OCI-LY3 (cell line): Measurements from ENCODE around the gene MRPS2.

Experiments used
- H2AFZ ChIP-seq: fragments of 200-600, 300-600 bp; shearing (Covaris generic); 2 replicates; pipeline ENCODE4 v1.6.0; 2014; ENCODE audit warnings: antibody characterized with exemption, low read depth, low read length
- H3K27ac ChIP-seq: fragments of 200-600, 300-600 bp; sonication (generic); 2 replicates; pipeline ENCODE4 v1.5.1; 2014; ENCODE audit warnings: mild to moderate bottlenecking, low read length, moderate library complexity, mixed read lengths
- H3K27me3 ChIP-seq: fragments of 200-600, 300-600 bp; sonication (generic); 2 replicates; pipeline ENCODE4 v1.6.1; 2014; ENCODE audit warnings: low read depth, low read length, mixed read lengths
- H3K36me3 ChIP-seq: fragments of 200-600, 300-600 bp; sonication (generic); replicated peaks from 2 replicates; pipeline ENCODE3; 2014; ENCODE audit warnings: low read depth, low read length, mixed read lengths
- H3K4me1 ChIP-seq: fragments of 300-600, 200-600 bp; sonication (generic); 2 replicates; pipeline ENCODE4 v1.6.1; 2014; ENCODE audit warnings: low read length, mixed read lengths
- H3K4me2 ChIP-seq: fragments of 200-600, 300-600 bp; sonication (generic); 2 replicates; pipeline ENCODE4 v1.6.1; 2014; ENCODE audit warnings: low read length, mixed read lengths
- H3K4me3 ChIP-seq: fragments of 300-600, 200-600 bp; sonication (generic); 2 replicates; pipeline ENCODE4 v1.5.1; 2014; ENCODE audit warnings: antibody characterized with exemption, mild to moderate bottlenecking, low read length, moderate library complexity
- H3K79me2 ChIP-seq: fragments of 300-600, 200-600 bp; shearing (Covaris generic); 2 replicates; pipeline ENCODE4 v1.6.1; 2014; ENCODE audit warnings: mild to moderate bottlenecking, low read length, mixed read lengths
- H3K9ac ChIP-seq: fragments of 300-600, 200-600 bp; shearing (Covaris generic); 2 replicates; pipeline ENCODE4 v1.6.0; 2014; ENCODE audit warnings: mild to moderate bottlenecking, low read length, moderate library complexity
- H3K9me3 ChIP-seq: fragments of 200-600, 300-600 bp; shearing (Covaris generic); 2 replicates; pipeline ENCODE4 v1.6.1; 2014; ENCODE audit warnings: low read length, mixed read lengths; ENCODE audit not compliant: insufficient read depth
- H4K20me1 ChIP-seq: fragments of 200-600, 300-600 bp; sonication (generic); 2 replicates; pipeline ENCODE4 v1.6.1; 2016; ENCODE audit warnings: low read length, mixed read lengths; ENCODE audit not compliant: insufficient read depth
- EZH2phosphoT487 ChIP-seq: fragments of 200-600 bp; shearing (Covaris generic); IDR thresholded peaks from 2 replicates; pipeline ENCODE4 v1.6.1; 2018; ENCODE audit warnings: antibody characterized with exemption, mixed run types, low read depth
- TF ChIP-seq, protein P1 (sequence below): fragments of 200-600, 300-600 bp; sonication (generic); IDR thresholded peaks from 2 replicates; pipeline ENCODE4 v1.5.1; 2014; ENCODE audit warnings: antibody characterized with exemption, low read length, low read depth

MRPS2 gene

DNA sequence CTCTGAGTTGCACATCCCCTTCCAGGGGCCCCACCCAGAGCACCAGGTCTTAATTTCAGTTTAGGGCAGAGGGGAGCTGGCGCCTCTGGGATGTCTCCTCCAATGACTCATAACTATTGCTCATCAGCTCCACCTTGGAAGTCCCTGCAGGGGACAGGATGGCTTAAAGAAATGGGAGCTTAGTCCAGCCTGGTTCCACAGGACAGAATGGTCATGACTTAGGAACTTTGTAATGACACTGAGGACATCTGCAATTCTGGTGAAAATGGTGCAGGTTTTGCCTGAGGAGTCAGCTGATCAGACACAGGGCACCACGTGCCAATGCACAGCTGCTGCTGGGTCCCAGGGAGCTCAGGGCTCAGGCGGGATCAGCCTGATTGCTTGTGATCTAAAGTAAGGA lies 37.3 kb upstream of the MRPS2 start:
- Histone ChIP-seq H2AFZ (no peak overlapping the region), H3K27ac (no peak overlapping the region), H3K4me2 (no peak overlapping the region), H3K4me3 (no peak overlapping the region), H3K36me3 (no peaks in the 10 kb centered on the region), H3K9ac (no peak overlapping the region), H3K4me1 (no peaks in the 10 kb centered on the region), H3K79me2 (no peaks in the 10 kb centered on the region), H3K27me3 (peaks cover 19% of the 10 kb centered on the region), H3K9me3 (no peaks in the 10 kb centered on the region), H4K20me1 (no peaks in the 10 kb centered on the region)
- no peak for TF ChIP-seq EZH2phosphoT487
- TF ChIP-seq, protein P1, sequence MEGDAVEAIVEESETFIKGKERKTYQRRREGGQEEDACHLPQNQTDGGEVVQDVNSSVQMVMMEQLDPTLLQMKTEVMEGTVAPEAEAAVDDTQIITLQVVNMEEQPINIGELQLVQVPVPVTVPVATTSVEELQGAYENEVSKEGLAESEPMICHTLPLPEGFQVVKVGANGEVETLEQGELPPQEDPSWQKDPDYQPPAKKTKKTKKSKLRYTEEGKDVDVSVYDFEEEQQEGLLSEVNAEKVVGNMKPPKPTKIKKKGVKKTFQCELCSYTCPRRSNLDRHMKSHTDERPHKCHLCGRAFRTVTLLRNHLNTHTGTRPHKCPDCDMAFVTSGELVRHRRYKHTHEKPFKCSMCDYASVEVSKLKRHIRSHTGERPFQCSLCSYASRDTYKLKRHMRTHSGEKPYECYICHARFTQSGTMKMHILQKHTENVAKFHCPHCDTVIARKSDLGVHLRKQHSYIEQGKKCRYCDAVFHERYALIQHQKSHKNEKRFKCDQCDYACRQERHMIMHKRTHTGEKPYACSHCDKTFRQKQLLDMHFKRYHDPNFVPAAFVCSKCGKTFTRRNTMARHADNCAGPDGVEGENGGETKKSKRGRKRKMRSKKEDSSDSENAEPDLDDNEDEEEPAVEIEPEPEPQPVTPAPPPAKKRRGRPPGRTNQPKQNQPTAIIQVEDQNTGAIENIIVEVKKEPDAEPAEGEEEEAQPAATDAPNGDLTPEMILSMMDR = no peak

DNA sequence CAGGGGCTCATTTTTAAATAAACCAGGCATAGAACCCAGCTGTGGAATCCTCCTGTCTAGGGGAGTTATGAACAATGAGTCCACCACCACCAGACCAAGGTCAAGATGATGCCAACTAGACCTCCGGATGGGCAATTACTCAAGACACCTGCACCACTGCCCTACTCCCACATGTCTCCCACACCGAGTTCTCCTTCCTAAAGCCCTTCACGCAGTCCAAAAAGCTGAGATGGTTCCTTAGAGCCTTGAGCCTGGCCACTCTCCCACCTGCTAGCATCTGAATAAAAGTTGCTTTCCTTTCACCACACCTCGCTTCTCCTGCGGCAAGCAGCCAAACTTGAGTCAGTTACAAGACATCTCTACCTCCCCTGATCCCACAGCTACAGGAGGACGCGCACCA lies 36.3 kb upstream of the MRPS2 start:
- no peaks in the 10 kb centered on the region for H3K36me3 ChIP-seq
- H3K79me2 ChIP-seq = no peaks in the 10 kb centered on the region
- H3K27ac ChIP-seq = no peak overlapping the region
- no peak overlapping the region for H3K4me2 ChIP-seq
- H3K9ac ChIP-seq = no peak overlapping the region
- no peaks in the 10 kb centered on the region for H4K20me1 ChIP-seq
- H3K4me1 ChIP-seq = no peaks in the 10 kb centered on the region
- no peak for TF ChIP-seq EZH2phosphoT487
- TF ChIP-seq, protein P1 = no peak
- no peak overlapping the region for H3K4me3 ChIP-seq
- no peaks in the 10 kb centered on the region for H3K9me3 ChIP-seq
- peaks cover 25% of the 10 kb centered on the region for H3K27me3 ChIP-seq
- H2AFZ ChIP-seq = no peak overlapping the region

DNA sequence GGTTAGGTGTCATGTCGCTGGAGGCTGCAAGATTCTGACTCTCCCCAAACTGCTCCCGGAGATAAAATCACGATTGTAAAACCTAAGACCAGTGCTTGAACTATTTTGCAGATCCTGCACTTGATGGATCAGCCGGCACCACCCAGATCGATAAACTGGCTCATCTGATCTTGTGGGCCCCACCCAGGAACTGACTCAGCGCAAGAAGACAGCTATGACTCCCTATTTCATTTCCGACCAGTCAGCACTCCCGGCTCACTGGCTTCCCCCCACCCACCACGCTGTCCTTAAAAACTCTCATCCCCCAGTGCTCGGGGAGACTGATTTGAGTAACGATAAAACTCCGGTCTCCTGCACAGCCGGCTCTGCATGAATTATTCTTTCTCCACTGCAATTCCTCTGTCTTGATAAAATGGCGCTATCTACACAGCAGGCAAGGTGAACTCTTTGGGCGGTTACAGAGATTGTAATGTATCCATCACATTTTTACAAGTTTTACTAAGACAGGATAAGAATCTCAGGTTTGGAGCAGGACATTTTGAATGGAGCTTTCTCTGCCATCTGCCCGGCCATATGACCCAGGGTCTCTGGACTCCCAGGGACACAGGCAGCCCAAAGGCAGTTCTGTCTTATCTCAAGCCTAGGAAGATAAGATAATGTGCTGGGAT lies 31.5 kb upstream of the MRPS2 start:
- Histone ChIP-seq H3K9ac (no peak overlapping the region), H2AFZ (no peak overlapping the region), H3K4me2 (no peak overlapping the region), H3K79me2 (no peaks in the 10 kb centered on the region), H4K20me1 (no peaks in the 10 kb centered on the region), H3K27me3 (peaks cover 29% of the 10 kb centered on the region), H3K36me3 (no peaks in the 10 kb centered on the region), H3K4me1 (no peaks in the 10 kb centered on the region), H3K9me3 (no peaks in the 10 kb centered on the region), H3K4me3 (no peak overlapping the region), H3K27ac (no peak overlapping the region)
- no peak for TF ChIP-seq EZH2phosphoT487
- TF ChIP-seq, protein P1 = no peak

DNA sequence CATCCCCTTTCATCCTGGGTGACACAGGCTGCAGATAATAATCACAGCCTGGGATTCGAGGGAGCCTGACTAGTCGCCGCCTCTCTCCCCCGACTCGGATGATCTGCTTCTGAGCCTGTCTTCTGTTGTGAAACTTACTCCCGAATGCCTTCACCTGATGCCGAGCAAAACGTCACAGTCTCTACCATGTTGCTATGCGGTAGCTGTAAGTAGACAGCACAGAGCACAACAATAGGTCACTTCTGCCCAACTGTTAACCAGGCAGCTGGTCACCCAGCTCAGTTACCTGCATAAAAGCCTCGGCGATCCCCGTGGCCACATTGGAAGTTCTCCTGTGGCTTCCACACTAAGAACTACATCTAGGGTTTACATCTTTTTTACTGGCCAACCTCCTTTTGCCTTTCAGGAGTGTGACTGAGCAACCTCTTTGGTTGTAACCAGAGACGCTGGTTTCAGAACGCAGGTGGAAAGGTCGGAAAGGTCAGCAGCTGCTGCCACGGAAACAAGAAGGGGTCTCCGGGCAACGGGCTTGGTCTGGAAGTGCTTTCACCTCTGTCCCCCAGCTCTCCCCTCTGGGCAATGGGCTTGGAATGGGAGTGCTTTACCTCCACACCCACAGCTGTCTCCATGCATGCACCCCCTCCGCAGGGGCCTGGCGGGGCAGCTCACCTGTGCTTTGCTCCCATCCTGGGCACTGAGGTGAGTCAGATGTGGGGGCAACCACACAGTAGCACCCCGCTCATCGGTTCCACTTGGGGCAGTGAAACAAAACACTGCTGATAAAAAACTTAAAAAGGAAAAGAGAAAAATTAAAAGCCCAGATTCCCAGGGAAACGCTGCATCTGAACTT lies 28.5 kb upstream of the MRPS2 start:
- no peaks in the 10 kb centered on the region for H3K4me1 ChIP-seq
- no peak overlapping the region for H3K27ac ChIP-seq
- no peak overlapping the region for H3K4me2 ChIP-seq

More for the DNA sequence above, 28.5 kb upstream of the MRPS2 start:
- Histone ChIP-seq H3K9ac (no peak overlapping the region), H3K27me3 (peaks cover 26% of the 10 kb centered on the region), H3K4me3 (no peak overlapping the region), H3K9me3 (no peaks in the 10 kb centered on the region), H3K36me3 (no peaks in the 10 kb centered on the region), H4K20me1 (no peaks in the 10 kb centered on the region), H3K79me2 (no peaks in the 10 kb centered on the region), H2AFZ (no peak overlapping the region)
- TF ChIP-seq, protein P1 = no peak
- no peak for TF ChIP-seq EZH2phosphoT487
